Effector memory CD4-positive, alpha-beta T cell (primary cell): ENCODE measurements around the gene RNF40.

Source experiments
- DNase-seq, 3 donors: peaks; one replicate each; pipeline ENCODE4 v3.0.0-alpha.2; 2020
- H3K27ac ChIP-seq: 2 replicates; pipeline ENCODE4 v1.7.0; 2013; ENCODE audit warnings: mild to moderate bottlenecking, low read length, moderate library complexity; ENCODE audit not compliant: insufficient read depth, poor library complexity, severe bottlenecking
- H3K27me3 ChIP-seq: replicated peaks from 2 replicates; pipeline ENCODE4 v1.7.0; 2013; ENCODE audit warnings: mild to moderate bottlenecking, low read length; ENCODE audit not compliant: insufficient read depth, control insufficient read depth, poor library complexity, severe bottlenecking
- H3K36me3 ChIP-seq: 2 replicates; pipeline ENCODE4 v1.7.0; 2013; ENCODE audit warnings: mild to moderate bottlenecking, low read length, moderate library complexity; ENCODE audit not compliant: control insufficient read depth, insufficient read depth
- H3K4me1 ChIP-seq: 2 replicates; pipeline ENCODE4 v1.7.0; 2013; ENCODE audit warnings: low read length, mild to moderate bottlenecking; ENCODE audit not compliant: control insufficient read depth, insufficient read depth, poor library complexity, severe bottlenecking
- H3K4me3 ChIP-seq: 2 replicates; pipeline ENCODE4 v1.7.0; 2013; ENCODE audit warnings: low read length, low read depth, mild to moderate bottlenecking; ENCODE audit not compliant: insufficient read depth, poor library complexity, severe bottlenecking
- H3K9me3 ChIP-seq: 2 replicates; pipeline ENCODE4 v1.7.0; 2013; ENCODE audit warnings: mild to moderate bottlenecking, low read length, moderate library complexity; ENCODE audit not compliant: control insufficient read depth

The RNF40 gene

DNA sequence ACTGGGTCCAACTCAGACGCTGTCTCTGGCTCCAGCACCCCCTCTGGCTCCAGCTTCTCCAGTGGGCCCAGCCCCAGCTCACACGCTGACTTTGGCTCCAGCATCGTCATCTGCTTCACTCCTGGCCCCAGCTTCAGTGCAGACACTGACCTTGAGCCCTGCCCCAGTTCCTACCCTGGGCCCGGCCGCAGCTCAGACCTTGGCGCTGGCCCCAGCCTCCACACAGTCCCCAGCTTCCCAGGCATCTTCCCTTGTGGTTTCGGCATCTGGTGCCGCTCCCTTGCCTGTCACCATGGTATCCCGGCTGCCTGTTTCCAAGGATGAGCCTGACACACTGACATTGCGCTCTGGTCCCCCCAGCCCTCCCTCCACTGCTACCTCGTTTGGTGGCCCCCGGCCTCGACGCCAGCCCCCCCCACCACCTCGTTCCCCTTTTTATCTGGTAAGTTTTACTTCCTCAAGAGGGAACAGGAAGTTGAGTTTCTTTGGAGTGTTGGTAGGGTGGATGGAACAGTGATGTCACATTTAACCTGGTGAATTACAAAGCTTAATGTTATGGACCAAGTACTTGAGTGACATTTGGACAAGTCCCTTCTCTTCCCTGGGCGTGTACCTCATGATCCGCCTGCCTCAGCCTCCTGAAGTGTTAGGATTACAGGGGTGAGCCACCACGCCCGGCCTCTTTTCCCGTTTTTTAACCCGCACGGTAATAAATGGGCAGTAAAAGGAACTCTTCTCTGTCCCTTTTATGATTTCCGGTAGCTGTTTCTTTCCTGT is 37.3 kb upstream of the RNF40 start:
- Histone ChIP-seq H3K9me3 (no peaks in the 10 kb centered on the region), H3K4me3 (no peak overlapping the region), H3K36me3 (peaks cover 75% of the 10 kb centered on the region), H3K27me3 (no peaks in the 10 kb centered on the region), H3K4me1 (no peaks in the 10 kb centered on the region), H3K27ac (no peak overlapping the region)
- no peak for DNase-seq

DNA sequence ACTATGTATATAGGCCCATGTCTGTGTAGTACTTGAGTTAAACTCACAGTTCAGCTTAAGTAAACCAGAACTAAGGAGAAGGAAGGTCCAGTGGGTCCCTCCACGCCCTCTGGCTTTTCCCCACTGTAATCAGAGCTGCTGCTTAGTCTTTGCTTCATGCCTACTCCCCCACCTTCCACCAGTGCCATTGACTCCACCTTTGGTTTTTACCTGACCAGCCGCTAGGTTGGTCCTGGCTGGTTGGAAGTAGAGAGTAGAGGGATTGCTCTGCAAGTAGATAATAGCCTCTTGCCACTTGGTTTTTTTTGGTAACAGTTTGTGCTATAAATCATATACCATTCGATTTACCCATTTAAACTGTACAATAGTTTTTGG is 36.7 kb upstream of the RNF40 start:
- no peaks in the 10 kb centered on the region for H3K4me1 ChIP-seq
- no peak for DNase-seq
- H3K4me3 ChIP-seq, result no peak overlapping the region
- H3K27me3 ChIP-seq, result no peaks in the 10 kb centered on the region
- H3K27ac ChIP-seq, result no peak overlapping the region
- H3K9me3 ChIP-seq, result no peaks in the 10 kb centered on the region
- H3K36me3 ChIP-seq, result peaks cover 75% of the 10 kb centered on the region

DNA sequence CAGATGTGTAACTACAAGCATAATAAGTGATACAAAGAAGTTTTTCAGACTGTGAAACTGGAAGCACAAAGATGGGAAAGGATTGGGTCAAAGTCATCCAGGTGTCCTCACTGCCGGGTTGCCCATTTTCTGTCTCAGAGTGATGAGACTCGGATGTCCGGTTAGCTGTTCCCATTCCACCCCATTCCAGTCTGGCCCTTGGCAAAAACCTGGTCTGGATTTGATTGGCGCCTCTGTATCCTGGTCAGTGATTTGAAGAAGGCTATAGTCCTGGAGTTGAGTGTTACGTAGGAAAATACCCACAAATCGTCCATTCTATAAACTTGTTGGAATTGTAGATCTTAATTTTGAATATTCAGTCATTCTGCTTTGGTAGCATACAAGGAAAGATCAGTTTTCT is 33.8 kb upstream of the RNF40 start:
- H3K36me3 ChIP-seq, result peaks cover 63% of the 10 kb centered on the region
- no peaks in the 10 kb centered on the region for H3K9me3 ChIP-seq
- no peaks in the 10 kb centered on the region for H3K27me3 ChIP-seq
- no peak overlapping the region for H3K27ac ChIP-seq
- DNase-seq, result no peak
- H3K4me1 ChIP-seq, result no peaks in the 10 kb centered on the region
- no peak overlapping the region for H3K4me3 ChIP-seq

DNA sequence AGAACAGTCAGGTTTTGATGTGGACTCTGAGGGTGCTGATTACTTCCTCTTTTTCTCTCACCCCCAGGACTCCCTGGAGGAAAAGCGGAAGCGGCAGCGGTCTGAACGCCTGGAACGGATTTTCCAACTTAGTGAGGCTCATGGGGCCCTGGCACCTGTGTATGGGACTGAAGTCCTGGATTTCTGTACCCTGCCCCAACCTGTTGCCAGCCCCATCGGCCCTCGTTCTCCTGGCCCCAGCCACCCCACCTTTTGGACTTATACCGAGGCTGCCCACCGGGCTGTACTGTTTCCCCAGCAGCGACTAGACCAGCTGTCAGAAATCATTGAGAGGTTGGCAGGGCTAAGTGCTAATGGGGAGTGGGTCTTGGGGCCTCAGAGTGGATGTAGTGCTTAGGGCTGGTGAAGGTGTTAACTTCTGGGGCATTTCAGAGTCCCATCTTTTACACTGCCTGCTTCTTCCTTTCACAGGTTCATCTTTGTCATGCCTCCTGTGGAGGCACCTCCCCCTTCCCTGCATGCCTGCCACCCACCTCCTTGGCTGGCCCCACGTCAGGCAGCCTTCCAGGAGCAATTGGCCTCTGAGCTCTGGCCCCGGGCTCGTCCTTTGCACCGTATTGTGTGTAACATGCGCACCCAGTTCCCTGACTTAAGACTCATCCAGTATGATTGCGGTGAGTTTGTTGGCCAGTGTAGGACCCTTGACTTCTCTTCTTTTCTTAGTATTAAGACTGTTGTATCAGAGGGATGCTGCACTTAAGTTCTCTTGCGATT is 33.0 kb upstream of the RNF40 start:
- peaks cover 63% of the 10 kb centered on the region for H3K36me3 ChIP-seq
- no peaks in the 10 kb centered on the region for H3K4me1 ChIP-seq
- no peak for DNase-seq
- H3K4me3 ChIP-seq, result no peak overlapping the region
- H3K27me3 ChIP-seq, result no peaks in the 10 kb centered on the region
- H3K27ac ChIP-seq, result no peak overlapping the region
- no peaks in the 10 kb centered on the region for H3K9me3 ChIP-seq

DNA sequence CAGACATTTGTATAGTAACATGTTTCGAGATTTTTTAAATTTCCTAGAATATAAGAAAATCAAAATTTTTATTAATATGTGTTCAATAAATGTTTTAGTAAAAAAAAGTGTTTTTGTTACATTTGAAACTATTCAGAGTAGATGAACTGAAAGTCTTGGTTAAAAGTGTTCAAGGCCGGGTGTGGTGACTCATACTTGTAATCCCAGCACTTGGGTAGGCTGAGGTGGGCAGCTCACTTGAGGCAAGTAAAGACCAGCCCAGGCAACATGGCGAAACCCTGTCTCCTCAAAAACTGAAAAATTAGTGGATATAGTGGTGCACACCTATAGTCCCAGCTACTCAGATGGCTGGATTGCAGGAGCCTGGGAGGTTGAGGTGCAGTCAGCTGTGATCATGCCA is 30.7 kb upstream of the RNF40 start:
- no peak overlapping the region for H3K27ac ChIP-seq
- H3K4me1 ChIP-seq, result no peaks in the 10 kb centered on the region
- H3K4me3 ChIP-seq, result no peak overlapping the region
- H3K27me3 ChIP-seq, result no peaks in the 10 kb centered on the region
- no peaks in the 10 kb centered on the region for H3K9me3 ChIP-seq
- H3K36me3 ChIP-seq, result peaks cover 63% of the 10 kb centered on the region
- no peak for DNase-seq

DNA sequence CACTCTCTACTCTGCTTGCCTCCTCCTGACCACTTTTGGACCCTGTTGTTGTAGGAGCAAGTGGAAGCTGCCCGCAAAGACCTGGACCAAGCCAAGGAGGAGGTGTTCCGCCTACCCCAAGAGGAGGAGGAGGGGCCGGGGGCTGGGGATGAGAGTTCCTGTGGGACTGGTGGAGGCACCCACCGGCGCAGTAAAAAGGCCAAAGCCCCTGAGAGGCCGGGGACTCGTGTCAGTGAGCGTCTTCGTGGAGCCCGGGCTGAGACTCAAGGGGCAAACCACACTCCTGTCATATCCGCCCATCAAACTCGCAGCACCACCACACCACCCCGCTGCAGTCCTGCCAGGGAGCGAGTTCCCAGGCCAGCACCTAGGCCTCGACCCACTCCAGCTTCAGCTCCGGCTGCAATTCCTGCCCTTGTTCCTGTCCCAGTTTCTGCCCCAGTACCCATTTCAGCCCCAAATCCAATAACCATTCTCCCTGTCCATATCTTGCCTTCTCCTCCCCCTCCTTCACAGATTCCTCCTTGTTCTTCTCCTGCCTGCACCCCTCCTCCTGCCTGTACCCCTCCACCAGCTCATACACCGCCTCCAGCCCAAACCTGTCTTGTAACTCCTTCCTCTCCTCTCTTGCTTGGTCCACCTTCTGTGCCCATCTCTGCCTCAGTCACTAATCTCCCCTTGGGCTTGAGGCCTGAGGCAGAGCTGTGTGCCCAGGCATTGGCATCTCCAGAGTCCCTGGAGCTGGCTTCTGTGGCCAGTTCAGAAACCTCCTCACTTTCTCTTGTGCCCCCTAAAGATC is 24.9 kb upstream of the RNF40 start:
- Histone ChIP-seq H3K27ac (no peak overlapping the region), H3K9me3 (no peaks in the 10 kb centered on the region), H3K36me3 (peaks cover 81% of the 10 kb centered on the region), H3K27me3 (no peaks in the 10 kb centered on the region), H3K4me1 (no peaks in the 10 kb centered on the region), H3K4me3 (no peak overlapping the region)
- no peak for DNase-seq

DNA sequence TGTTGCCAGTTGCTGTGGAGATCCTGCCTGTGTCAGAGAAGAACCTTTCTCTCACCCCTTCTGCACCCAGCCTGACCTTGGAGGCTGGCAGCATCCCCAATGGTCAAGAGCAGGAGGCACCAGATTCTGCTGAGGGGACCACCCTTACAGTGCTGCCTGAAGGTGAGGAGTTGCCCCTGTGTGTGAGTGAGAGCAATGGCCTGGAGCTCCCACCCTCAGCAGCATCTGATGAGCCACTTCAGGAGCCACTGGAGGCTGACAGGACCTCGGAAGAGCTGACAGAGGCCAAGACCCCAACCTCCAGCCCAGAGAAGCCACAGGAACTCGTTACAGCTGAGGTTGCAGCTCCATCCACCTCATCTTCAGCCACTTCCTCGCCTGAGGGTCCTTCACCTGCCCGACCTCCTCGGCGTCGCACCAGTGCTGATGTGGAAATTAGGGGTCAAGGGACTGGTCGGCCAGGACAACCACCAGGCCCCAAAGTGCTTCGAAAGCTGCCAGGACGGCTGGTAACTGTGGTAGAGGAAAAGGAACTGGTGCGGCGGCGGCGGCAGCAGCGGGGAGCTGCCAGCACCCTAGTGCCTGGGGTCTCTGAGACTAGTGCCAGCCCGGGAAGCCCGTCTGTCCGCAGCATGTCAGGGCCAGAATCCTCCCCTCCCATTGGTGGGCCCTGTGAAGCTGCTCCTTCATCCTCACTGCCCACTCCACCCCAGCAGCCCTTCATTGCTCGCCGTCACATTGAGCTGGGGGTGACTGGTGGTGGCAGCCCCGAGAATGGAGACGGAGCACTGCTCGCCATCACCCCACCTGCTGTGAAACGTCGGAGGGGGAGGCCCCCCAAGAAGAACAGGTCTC is 24.1 kb upstream of the RNF40 start:
- H3K36me3 ChIP-seq, result peaks cover 75% of the 10 kb centered on the region
- H3K27ac ChIP-seq, result no peak overlapping the region
- H3K9me3 ChIP-seq, result no peaks in the 10 kb centered on the region
- no peak overlapping the region for H3K4me3 ChIP-seq
- DNase-seq, result no peak
- H3K27me3 ChIP-seq, result no peaks in the 10 kb centered on the region
- H3K4me1 ChIP-seq, result no peaks in the 10 kb centered on the region

DNA sequence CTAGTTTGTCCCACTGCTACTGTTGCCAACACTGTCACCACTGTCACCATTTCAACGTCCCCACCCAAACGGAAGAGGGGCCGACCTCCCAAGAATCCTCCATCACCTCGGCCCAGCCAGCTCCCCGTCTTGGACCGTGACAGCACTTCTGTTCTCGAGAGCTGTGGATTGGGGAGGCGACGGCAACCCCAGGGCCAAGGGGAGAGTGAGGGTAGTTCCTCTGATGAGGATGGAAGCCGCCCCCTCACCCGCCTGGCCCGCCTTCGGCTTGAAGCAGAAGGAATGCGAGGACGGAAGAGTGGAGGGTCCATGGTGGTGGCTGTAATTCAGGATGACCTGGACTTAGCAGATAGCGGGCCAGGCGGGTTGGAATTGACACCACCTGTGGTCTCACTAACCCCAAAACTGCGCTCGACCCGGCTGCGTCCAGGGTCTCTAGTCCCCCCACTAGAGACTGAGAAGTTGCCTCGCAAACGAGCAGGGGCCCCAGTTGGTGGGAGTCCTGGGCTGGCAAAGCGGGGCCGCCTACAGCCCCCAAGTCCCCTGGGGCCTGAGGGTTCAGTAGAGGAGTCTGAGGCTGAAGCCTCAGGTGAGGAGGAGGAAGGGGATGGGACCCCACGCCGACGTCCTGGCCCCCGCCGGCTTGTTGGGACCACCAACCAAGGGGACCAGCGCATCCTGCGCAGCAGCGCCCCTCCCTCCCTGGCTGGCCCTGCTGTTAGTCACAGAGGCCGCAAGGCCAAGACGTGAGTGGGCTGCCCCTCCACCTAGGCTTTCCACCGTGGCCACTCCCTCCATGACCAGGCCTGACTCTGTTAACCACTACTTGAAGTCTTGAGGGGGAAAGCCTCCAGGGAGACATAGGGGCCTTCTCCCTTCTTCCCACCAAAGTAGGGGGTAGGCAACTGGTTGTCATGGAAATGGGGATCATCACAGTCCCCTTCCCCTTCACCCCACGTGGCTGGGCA is 22.9 kb upstream of the RNF40 start:
- H3K27me3 ChIP-seq, result no peaks in the 10 kb centered on the region
- H3K27ac ChIP-seq, result no peak overlapping the region
- no peaks in the 10 kb centered on the region for H3K9me3 ChIP-seq
- DNase-seq, result no peak
- peaks cover 67% of the 10 kb centered on the region for H3K36me3 ChIP-seq
- H3K4me1 ChIP-seq, result no peaks in the 10 kb centered on the region
- H3K4me3 ChIP-seq, result no peak overlapping the region
